GM12878 (cell line): ENCODE results near the gene ENSA.

ENCODE experiments used
- CTCF ChIP-seq, 3 experiments: IDR thresholded peaks in 2 of 3; conservative IDR thresholded peaks in 1 of 3; 2 replicates each; pipeline ENCODE4 v1.5.1; 2011; ENCODE audit warnings: low read depth in 3 of 3, low read length in 3 of 3, mild to moderate bottlenecking in 3 of 3, control low read depth in 2 of 3, moderate library complexity in 2 of 3, inconsistent platforms in 1 of 3, mixed read lengths in 1 of 3; ENCODE audit not compliant: control insufficient read depth in 2 of 3, insufficient read depth in 1 of 3; ENCODE audit errors: extremely low read depth in 1 of 3
- HDAC6 ChIP-seq: fragments of 200-600 bp; sonication (generic); IDR thresholded peaks from one replicate; pipeline ENCODE4 v1.8.0; 2017; ENCODE audit warnings: antibody characterized with exemption; ENCODE audit not compliant: unreplicated experiment
- PBX3 ChIP-seq: IDR thresholded peaks from 2 replicates; pipeline ENCODE4 v1.6.1; 2011; ENCODE audit warnings: mild to moderate bottlenecking, low read depth, low read length, moderate library complexity; ENCODE audit not compliant: insufficient replicate concordance
- POLR2A ChIP-seq: IDR thresholded peaks from 2 replicates; pipeline ENCODE4 v1.6.1; 2011; ENCODE audit warnings: low read depth, mild to moderate bottlenecking, low read length
- PRDM15 ChIP-seq: fragments of 450-650 bp; formaldehyde crosslinking; IDR thresholded peaks from 2 replicates; pipeline ENCODE4 v1.4.0; 2020; ENCODE audit warnings: mild to moderate bottlenecking, moderate library complexity
- REST ChIP-seq: IDR thresholded peaks from 2 replicates; pipeline ENCODE4 v1.6.1; 2012; ENCODE audit warnings: mild to moderate bottlenecking, low read depth, low read length
- RUNX3 ChIP-seq: IDR thresholded peaks from 2 replicates; pipeline ENCODE4 v1.6.1; 2012; ENCODE audit warnings: low read length, inconsistent platforms

- TF ChIP-seq RUNX3 (no peak), REST (no peak), PRDM15 (CRISPR knock-in tag) (no peak), POLR2A (no peak), HDAC6 (no peak), CTCF (IDR thresholded peaks at IDR 0.05 in 2 of 3, conservative IDR thresholded peaks at IDR 0.05 in 1 of 3; ENCODE audit: control insufficient read depth in 2 of 3, extremely low read depth in 1 of 3, insufficient read depth in 1 of 3, low read depth in 3 of 3, low read length in 3 of 3) (no peak), PBX3 (no peak)
Measured at GRCh38 chr1:150604226-150604588, 25.2 kb downstream of the ENSA start.
